ELR (cell line): ENCODE results near the gene ATAD5.
A peak's percentile ranks its signal among the peaks of the same experiment; 100 is the strongest.
"Not testable (repeated sequence)": the region's sequence is repeated elsewhere in the genome, so short reads cannot be mapped to it uniquely, and the experiment has no call there.

Experiments used
- DNase-seq: peaks from one replicate; pipeline ENCODE4 v3.0.0-alpha.2; 2015; ENCODE audit warnings: low read depth

Gene ATAD5, protein sequence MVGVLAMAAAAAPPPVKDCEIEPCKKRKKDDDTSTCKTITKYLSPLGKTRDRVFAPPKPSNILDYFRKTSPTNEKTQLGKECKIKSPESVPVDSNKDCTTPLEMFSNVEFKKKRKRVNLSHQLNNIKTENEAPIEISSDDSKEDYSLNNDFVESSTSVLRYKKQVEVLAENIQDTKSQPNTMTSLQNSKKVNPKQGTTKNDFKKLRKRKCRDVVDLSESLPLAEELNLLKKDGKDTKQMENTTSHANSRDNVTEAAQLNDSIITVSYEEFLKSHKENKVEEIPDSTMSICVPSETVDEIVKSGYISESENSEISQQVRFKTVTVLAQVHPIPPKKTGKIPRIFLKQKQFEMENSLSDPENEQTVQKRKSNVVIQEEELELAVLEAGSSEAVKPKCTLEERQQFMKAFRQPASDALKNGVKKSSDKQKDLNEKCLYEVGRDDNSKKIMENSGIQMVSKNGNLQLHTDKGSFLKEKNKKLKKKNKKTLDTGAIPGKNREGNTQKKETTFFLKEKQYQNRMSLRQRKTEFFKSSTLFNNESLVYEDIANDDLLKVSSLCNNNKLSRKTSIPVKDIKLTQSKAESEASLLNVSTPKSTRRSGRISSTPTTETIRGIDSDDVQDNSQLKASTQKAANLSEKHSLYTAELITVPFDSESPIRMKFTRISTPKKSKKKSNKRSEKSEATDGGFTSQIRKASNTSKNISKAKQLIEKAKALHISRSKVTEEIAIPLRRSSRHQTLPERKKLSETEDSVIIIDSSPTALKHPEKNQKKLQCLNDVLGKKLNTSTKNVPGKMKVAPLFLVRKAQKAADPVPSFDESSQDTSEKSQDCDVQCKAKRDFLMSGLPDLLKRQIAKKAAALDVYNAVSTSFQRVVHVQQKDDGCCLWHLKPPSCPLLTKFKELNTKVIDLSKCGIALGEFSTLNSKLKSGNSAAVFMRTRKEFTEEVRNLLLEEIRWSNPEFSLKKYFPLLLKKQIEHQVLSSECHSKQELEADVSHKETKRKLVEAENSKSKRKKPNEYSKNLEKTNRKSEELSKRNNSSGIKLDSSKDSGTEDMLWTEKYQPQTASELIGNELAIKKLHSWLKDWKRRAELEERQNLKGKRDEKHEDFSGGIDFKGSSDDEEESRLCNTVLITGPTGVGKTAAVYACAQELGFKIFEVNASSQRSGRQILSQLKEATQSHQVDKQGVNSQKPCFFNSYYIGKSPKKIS (N-terminal part only)

GRCh38 chr17:30831663-30832437 is at the start of gene ATAD5:
Gene ATAD5, plus strand, starts transcription at chr17:30831966. Its CDS starts 382 bp downstream, at chr17:30832348.
- peak; percentile 95 for DNase-seq

- no peak for DNase-seq
Observed at GRCh38 chr17:30782206-30782605, 49.6 kb upstream of the ATAD5 start.

GRCh38 chr17:30788918-30789317 is 42.8 kb upstream of the ATAD5 start:
- no peak for DNase-seq

GRCh38 chr17:30790279-30790678 is 41.5 kb upstream of the ATAD5 start:
- no peak for DNase-seq

GRCh38 chr17:30793282-30793977 is 38.3 kb upstream of the ATAD5 start:
- no peak for DNase-seq

- DNase-seq, result no peak
Observed at GRCh38 chr17:30794372-30794771, 37.4 kb upstream of the ATAD5 start.

DNA sequence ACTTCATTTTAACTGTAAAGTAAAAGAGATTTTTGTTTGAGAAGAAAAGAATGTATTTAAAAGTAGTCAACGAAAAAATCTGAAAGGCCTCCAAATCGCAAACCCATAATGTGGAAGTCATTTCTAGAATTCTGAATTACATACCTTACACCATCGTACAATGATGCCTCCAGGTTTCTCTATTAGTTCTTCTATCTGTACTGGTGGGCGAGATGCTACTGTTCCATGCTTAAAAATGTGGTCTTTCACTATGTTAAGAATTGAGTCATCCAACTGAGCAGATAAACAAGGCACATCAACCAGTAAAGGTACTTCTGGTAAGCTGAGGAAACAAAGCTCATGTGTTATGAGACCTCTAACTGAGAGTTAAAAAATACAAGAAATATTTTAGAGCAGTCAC is 35.8 kb upstream of the ATAD5 start:
- peak; percentile 14 for DNase-seq

DNA sequence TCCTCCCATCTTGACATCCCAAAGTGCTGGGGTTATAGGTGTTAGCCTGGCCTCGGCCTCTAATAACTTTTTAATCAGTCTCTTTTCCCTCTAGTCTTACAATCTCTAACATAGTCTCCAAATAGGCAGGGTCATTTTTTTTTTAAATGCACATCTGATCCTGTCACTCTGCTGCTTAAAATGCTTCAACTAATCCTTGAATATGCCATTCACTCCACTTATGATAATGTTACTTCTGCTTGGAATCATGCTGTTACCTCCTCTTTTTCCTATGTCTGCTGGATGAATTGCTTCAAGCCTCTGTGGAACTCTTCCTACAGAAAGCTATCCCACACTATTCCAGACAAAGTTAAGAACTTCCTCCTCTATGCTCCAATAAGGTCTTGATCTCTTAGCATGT is 30.1 kb upstream of the ATAD5 start:
- DNase-seq, result no peak

DNA sequence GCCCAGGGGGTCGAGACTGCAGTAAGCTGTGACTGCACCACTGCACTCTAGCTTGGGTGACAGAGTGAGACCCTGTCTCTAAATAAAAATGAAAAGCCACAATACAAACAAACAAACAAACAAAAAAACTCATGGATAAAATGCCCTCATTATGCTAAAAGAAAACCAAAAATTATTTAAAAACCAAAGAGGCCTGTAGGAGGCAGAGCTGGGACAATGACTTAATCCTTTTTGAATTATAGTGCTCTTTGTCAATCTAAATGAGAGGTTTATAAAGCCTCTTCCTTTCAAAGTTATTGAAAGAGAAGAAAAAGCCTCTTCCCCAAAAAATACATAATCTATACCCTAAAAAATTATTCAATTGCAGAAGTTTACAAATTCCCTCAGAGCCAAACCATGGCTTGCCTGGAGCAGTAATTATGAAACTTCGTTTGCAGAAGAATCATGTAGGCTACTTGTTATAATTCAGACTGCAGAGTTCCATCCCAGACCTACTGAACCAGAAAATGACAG is 25.8 kb upstream of the ATAD5 start:
- DNase-seq, result no peak

DNA sequence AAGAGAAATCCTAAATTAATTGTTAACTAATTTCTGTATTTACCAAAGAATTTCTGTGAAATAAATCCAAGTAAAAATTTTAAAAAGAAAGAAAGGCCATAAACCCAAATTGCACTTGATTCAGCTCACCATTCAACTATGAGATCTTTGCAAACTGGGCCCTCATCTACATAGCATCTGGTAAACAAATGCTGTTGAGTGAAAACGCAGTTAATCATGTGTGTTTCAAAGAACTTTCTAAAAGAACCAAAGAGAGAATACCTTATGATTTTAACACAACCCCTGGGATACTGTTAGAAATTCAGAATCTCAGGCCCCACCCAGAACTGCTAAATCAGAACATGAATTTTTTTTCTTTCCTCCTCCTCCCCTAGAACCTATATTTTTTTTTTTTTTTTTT is 23.9 kb upstream of the ATAD5 start:
- no peak for DNase-seq

DNA sequence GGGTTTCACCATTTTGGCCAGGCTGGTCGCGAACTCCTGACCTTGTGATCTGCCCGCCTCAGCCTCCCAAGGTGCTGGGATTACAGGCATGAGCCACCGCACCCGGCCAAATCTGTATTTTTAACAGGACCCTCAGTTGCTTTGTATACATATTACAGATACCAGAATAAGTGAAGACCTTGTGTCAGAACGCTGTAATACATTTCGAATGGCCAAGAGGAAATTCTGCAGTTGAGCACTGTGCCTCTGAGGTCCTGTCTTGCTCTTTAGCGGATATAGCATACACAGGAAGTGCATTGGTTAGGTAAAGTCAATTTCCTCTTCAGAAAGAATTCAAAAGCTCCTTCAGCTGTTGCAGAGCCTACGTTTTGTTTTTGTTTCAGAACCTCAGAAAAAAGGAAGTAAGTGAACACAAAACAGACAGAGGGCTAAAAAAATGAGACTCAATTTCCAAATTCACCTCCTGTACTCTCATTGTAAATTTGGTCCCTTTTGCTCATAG is 22.9 kb upstream of the ATAD5 start:
- DNase-seq, result no peak

GRCh38 chr17:30809867-30810266 is 21.9 kb upstream of the ATAD5 start:
- no peak for DNase-seq

GRCh38 chr17:30812218-30813177 is 19.3 kb upstream of the ATAD5 start:
- DNase-seq, result peak; percentile 50

GRCh38 chr17:30814236-30814635 is 17.5 kb upstream of the ATAD5 start:
- not testable (repeated sequence) for DNase-seq

GRCh38 chr17:30814860-30815259 is 16.9 kb upstream of the ATAD5 start:
- not testable (repeated sequence) for DNase-seq

GRCh38 chr17:30816165-30816564 is 15.6 kb upstream of the ATAD5 start:
- DNase-seq, result no peak

GRCh38 chr17:30819971-30820705 is 11.6 kb upstream of the ATAD5 start:
- DNase-seq, result no peak

GRCh38 chr17:30821871-30822723 is 9.7 kb upstream of the ATAD5 start:
- no peak for DNase-seq
